Measurements from ENCODE around the gene LURAP1L.

DNA sequence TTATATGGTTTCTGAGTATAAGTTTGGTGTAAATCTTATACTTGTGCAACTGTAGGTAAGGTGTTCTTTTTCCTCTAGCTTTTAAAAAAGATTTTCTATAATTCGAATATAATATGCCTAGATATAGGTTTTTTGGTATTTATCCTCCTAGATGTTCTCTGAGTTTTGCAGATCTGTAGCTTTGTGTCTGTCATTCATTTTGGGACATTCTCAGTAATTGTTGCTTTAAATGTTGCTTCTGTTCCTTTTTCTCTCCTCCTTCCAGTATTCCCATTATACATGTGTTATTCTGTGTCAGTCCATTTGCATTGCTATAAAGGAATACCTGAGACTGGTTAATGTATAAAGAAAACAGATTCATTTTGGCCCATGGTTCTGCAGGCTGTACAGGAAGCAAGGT is 33.7 kb downstream of the LURAP1L start:
- TF ChIP-seq, protein P1, sequence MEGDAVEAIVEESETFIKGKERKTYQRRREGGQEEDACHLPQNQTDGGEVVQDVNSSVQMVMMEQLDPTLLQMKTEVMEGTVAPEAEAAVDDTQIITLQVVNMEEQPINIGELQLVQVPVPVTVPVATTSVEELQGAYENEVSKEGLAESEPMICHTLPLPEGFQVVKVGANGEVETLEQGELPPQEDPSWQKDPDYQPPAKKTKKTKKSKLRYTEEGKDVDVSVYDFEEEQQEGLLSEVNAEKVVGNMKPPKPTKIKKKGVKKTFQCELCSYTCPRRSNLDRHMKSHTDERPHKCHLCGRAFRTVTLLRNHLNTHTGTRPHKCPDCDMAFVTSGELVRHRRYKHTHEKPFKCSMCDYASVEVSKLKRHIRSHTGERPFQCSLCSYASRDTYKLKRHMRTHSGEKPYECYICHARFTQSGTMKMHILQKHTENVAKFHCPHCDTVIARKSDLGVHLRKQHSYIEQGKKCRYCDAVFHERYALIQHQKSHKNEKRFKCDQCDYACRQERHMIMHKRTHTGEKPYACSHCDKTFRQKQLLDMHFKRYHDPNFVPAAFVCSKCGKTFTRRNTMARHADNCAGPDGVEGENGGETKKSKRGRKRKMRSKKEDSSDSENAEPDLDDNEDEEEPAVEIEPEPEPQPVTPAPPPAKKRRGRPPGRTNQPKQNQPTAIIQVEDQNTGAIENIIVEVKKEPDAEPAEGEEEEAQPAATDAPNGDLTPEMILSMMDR (IDR thresholded peaks at IDR 0.05), result no peak
- TF ChIP-seq POLR2A (IDR thresholded peaks at IDR 0.05), result no peak
